Lung (tissue), 12 donors: ENCODE data around the gene TENM3. TPM values are rescaled to one million over a fixed set of nuclear protein-coding genes. Genes with fewer than 3 reads are reported as not detected.
A peak's percentile ranks its signal among the peaks of the same experiment; 100 is the strongest.
"Not testable (repeated sequence)": the region's sequence is repeated elsewhere in the genome, so short reads cannot be mapped to it uniquely, and the experiment has no call there.

Source experiments
- ATAC-seq: fragments of 200-7000 bp; cut with Tn5 transposase; one replicate; pipeline ENCODE4 v1.9.1; 2020; ENCODE audit warnings: moderate number of reproducible peaks; ENCODE audit not compliant: insufficient read depth, low FRiP score
- DNase-seq, 3 donors: peaks; one replicate each; pipeline ENCODE4 v3.0.0-alpha.2; 2013 to 2017
- H3K27ac ChIP-seq, 2 donors: one replicate each; pipeline ENCODE4 v1.5.1; 2013; ENCODE audit warnings: mild to moderate bottlenecking in 2 of 2, moderate library complexity in 2 of 2, control low read depth in 1 of 2, inconsistent platforms in 1 of 2, low read depth in 1 of 2, low read length in 1 of 2
- H3K27me3 ChIP-seq, 3 donors: one replicate each; pipeline ENCODE4 v1.5.1; 2013; ENCODE audit warnings: low read length in 2 of 3; ENCODE audit not compliant: control insufficient read depth in 3 of 3, insufficient read depth in 3 of 3
- H3K36me3 ChIP-seq, 4 donors: one replicate each; pipeline ENCODE4 v1.5.1; 2013; ENCODE audit warnings: low read length in 4 of 4, mild to moderate bottlenecking in 1 of 4, moderate library complexity in 1 of 4; ENCODE audit not compliant: control insufficient read depth in 4 of 4, insufficient read depth in 4 of 4
- H3K4me1 ChIP-seq, 5 donors: one replicate each; pipeline ENCODE4 v1.5.1; 2013; ENCODE audit warnings: low read length in 5 of 5, mild to moderate bottlenecking in 2 of 5, moderate library complexity in 1 of 5; ENCODE audit not compliant: control insufficient read depth in 5 of 5, insufficient read depth in 5 of 5
- H3K4me3 ChIP-seq: one replicate; pipeline ENCODE4 v1.5.1; 2013; ENCODE audit warnings: mild to moderate bottlenecking, control low read depth, moderate library complexity
- H3K9ac ChIP-seq, 2 donors: one replicate each; pipeline ENCODE4 v1.5.1; 2013; ENCODE audit warnings: low read length in 2 of 2, control low read depth in 1 of 2; ENCODE audit not compliant: insufficient read depth in 1 of 2
- H3K9me3 ChIP-seq, 4 donors: one replicate each; pipeline ENCODE4 v1.5.1; 2013; ENCODE audit warnings: low read length in 3 of 4, mild to moderate bottlenecking in 1 of 4, moderate library complexity in 1 of 4; ENCODE audit not compliant: control insufficient read depth in 4 of 4, insufficient read depth in 3 of 4
- WGBS, 2 donors: extraction: QIAGEN DNeasy Blood & Tissue Kit; methylation state at CpG; one replicate each; pipeline ENCODE4 v1.1.7; 2013; 5-methylcytosine and 5-hydroxymethylcytosine counted together
- polyA plus RNA-seq, 2 donors: library from polyadenylated mRNA; stranded (reverse); fragments of 200-250 nt; gene quantifications; one replicate each; pipeline ENCODE4 v1.2.1, GENCODE V29; 2013
- total RNA-seq, 2 donors: library from RNA; depleted of rRNA in 1 of 2; stranded (reverse); fragments of >200 nt in 1 of 2; gene quantifications; one replicate each; pipeline ENCODE4 v1.2.1, GENCODE V29; 2014 to 2021
- TF ChIP-seq, protein P1 (sequence below): IDR thresholded peaks from 2 replicates; pipeline ENCODE4 v1.5.1; 2012; ENCODE audit warnings: mild to moderate bottlenecking; ENCODE audit errors: control extremely low read depth, extremely low read depth
- donor health status: control.
- donor health status: control.
- donor health status: Bipolar disorder and iron deficiency.
- donor health status: healthy.
- donor health status: DM: yes; HTN: yes; CAD: no.

TENM3 gene
- total and polyA plus RNA-seq, 4 donors = 0.14 to 5.3 (median 2.2) TPM

DNA sequence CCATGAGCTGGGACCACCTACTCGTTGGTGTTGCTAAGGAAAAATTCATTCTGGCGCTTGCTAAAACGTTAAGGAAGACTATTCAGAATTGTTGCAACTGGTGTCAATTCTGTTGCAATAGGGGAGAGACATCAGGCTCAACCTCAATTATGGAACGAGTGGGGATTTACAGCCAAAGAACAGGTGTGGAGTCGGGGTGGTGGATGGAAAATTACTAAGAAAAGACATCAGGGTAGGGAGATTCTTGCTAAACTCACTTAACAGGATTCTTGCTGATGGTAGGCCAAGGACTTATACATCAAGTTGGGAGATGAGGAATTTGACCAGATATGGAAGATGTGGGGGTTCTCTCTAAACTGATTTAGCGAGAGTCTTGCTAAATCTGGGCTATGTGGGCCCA, 139.7 kb downstream of the TENM3 start:
- 73 to 80% methylated on average over 6 of the region's 6 CpGs for WGBS, 2 donors
- TF ChIP-seq, protein P1, sequence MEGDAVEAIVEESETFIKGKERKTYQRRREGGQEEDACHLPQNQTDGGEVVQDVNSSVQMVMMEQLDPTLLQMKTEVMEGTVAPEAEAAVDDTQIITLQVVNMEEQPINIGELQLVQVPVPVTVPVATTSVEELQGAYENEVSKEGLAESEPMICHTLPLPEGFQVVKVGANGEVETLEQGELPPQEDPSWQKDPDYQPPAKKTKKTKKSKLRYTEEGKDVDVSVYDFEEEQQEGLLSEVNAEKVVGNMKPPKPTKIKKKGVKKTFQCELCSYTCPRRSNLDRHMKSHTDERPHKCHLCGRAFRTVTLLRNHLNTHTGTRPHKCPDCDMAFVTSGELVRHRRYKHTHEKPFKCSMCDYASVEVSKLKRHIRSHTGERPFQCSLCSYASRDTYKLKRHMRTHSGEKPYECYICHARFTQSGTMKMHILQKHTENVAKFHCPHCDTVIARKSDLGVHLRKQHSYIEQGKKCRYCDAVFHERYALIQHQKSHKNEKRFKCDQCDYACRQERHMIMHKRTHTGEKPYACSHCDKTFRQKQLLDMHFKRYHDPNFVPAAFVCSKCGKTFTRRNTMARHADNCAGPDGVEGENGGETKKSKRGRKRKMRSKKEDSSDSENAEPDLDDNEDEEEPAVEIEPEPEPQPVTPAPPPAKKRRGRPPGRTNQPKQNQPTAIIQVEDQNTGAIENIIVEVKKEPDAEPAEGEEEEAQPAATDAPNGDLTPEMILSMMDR = no peak
- Histone ChIP-seq H3K9ac (no peak overlapping the region), H3K36me3 (no peaks in the 10 kb centered on the region), H3K4me3 (no peak overlapping the region), H3K4me1 (peaks cover 0 to 11% (median 0%) of the 10 kb centered on the region in 5 donors), H3K9me3 (peaks cover 0 to 3% (median 1%) of the 10 kb centered on the region in 4 donors), H3K27me3 (no peaks in the 10 kb centered on the region), H3K27ac (no peak overlapping the region)
- ATAC-seq = no peak
- no peak for DNase-seq

DNA sequence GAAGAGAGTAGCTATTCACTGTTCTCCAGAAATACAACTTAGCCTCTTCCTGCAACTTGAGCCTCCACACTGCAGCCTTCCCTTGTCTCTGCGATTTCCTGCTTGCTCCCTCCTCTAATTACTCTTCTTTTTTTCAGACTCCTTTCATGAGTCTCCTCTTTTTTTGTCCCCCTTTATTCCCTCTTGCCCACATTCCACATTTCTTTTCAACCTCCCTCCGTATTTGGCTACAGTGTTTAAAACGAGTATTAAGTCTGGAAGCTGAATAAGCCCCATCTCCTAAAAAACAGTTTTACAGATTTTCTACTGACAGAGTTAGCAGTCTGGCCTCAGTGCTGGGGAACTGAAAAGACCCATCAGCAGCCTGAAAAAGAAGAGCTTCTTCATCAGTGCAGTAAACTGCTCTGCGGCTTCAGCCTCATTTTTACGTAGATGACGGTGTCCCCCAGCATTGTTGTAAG, 141.5 kb downstream of the TENM3 start:
- WGBS, 2 donors = 59 to 68% methylated on average over 6 of the region's 6 CpGs

DNA sequence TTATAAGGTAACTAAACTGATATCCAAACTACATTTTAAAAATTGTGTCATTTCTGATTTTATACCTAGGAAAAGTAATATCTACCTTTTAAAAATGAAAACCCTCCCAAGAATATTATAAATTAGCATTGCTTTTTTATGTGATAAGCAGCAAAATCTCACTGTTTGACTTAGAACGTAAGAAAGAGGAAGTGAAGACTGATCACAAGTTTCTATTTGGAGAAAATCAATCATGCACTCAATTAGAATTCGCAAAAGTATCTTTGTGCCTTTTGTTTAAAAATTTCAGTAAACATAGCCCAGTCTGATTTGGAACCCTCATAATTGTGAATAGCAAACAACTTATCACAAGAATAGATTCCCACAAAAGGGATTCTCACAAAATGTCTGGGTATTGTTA, 142.7 kb downstream of the TENM3 start:
- no peak overlapping the region for H3K4me3 ChIP-seq
- peaks cover 0 to 17% (median 0%) of the 10 kb centered on the region in 5 donors for H3K4me1 ChIP-seq
- H3K27me3 ChIP-seq = no peaks in the 10 kb centered on the region
- WGBS, 2 donors = 53 to 68% methylated on average over 2 of the region's 2 CpGs
- H3K36me3 ChIP-seq = no peaks in the 10 kb centered on the region
- H3K9me3 ChIP-seq = peaks cover 0 to 3% (median 1%) of the 10 kb centered on the region in 4 donors
- no peak for DNase-seq
- ATAC-seq = no peak
- H3K9ac ChIP-seq = no peak overlapping the region
- TF ChIP-seq, protein P1 = no peak
- H3K27ac ChIP-seq = no peak overlapping the region

More for the DNA sequence above, 141.5 kb downstream of the TENM3 start:
- H3K9me3 ChIP-seq = peaks cover 0 to 3% (median 1%) of the 10 kb centered on the region in 4 donors
- H3K27me3 ChIP-seq = no peaks in the 10 kb centered on the region
- TF ChIP-seq, protein P1 = no peak
- DNase-seq = peak in 2 of 3 donors; percentile 52 to 76
- no peak for ATAC-seq
- H3K36me3 ChIP-seq = no peaks in the 10 kb centered on the region
- H3K4me3 ChIP-seq = no peak overlapping the region
- H3K27ac ChIP-seq = no peak overlapping the region
- H3K9ac ChIP-seq = no peak overlapping the region
- H3K4me1 ChIP-seq = peaks cover 0 to 17% (median 0%) of the 10 kb centered on the region in 5 donors

DNA sequence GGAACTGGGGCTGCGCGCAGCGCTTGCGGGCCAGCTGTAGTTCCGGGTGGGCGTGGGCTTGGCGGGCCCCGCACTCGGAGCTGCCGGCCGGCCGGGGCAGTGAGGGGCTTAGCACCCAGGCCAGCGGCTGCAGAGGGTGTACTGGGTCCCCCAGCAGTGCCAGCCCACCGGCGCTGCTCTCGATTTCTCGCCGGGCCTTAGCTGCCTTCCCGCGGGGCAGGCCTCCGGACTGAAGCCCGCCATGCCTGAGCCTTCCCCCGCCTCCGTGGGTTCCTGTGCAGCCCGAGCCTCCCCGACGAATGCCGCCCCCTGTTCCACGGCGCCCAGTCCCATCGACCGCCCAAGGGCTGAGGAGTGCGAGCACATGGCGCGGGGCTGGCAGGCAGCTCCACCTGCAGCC, 143.4 kb downstream of the TENM3 start:
- H3K9me3 ChIP-seq, H3K36me3 ChIP-seq, H3K27ac ChIP-seq, ATAC-seq, H3K27me3 ChIP-seq, H3K9ac ChIP-seq, H3K4me3 ChIP-seq, DNase-seq: not testable (repeated sequence)
- WGBS, 2 donors = 96 to 97% methylated on average over 31 to 35 of the region's 35 CpGs
- peaks cover 0 to 17% (median 0%) of the 10 kb centered on the region in 5 donors for H3K4me1 ChIP-seq
